GM21717 (cell line): ENCODE data around the gene STK10.

Experiments used
- ATAC-seq: cut with Tn5 transposase; IDR thresholded peaks from one replicate; pipeline ENCODE4 v1.9.1; 2021; ENCODE audit warnings: mild to moderate bottlenecking, moderate library complexity; ENCODE audit not compliant: unreplicated experiment

STK10 gene

DNA sequence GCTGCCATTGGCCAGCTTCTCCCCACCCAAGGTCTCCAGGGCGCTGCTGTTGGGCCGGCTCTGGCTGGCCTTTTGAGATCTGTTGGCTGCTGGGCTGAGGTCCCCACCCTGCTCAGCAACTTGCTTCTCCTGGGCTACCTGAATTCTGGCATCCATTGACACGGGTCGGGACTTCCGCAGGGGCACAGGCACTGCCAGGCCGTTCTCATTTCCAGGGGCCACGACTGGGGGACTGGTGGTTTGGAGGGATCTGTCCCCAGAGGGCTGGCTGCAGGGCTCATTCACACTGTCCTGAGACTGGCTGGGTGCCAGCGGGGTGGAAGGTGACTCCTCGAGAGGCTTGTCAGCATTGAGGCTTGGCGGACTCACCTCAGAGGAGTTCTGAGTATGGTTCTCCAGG lies 94.5 kb downstream of the STK10 start:
- no peak for ATAC-seq

DNA sequence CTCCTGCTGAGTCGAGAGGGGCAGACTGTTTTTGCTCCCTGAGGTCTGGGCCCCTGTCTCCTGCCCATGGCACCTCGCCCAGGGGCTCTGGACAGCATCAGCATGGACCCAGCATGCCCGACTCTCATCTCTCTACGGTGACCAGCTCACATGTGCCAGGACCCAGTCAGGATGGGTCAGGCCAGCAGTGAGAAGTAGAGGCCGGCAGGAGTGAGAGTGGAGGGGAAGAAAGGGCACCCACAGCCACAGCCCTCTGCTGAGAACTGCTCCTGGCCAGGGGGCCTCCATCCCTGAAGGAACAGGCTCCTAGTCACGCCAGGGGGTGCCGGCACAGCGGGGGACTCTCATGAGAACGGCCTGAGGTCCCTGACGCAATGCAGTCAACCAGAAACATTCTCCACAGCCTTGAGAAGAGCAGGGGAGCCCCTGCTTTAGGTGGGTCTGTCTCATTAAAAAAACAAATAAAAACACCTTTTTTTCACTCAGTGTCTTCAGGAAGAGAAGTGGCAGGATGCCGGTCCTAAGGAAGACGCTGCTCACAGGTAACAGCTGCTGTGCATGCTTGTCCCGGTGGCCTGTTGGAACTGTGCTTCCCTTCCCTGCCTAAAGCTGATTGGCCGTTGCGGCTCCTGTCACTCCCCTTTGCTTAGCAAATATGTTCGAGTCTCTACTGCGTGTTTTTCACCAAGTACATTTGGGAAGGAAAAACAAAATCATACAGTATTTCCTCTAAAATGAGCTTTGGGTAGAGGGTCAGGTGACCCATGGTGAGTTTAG lies 95.9 kb downstream of the STK10 start:
- no peak for ATAC-seq

DNA sequence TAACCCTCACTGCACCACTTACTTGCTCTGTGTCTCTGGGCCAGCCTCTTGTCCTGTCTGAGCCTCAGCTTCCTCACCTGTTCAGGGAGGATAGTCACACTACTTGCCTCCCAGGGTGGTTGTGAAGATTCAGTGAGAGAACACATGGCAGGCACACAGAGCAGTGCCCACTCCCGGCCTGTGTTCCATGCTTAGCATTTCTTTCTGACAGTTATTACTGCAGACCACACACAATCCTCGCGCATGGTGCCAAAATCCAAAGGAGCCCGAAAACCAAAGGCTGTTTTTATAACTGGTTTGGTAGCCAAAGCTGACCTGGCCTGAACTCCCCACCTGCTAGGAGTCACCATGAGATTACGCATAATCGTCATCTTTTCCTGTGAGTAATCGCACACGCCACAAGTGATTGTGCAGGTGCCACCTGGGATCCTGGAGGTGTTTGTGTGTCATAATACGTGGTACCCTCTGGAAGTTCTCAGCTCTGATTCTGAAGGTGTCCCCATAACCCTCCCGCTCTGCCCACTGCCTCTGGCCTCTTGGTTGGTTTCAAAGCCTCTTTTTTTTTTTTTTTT lies 97.0 kb downstream of the STK10 start:
- ATAC-seq = no peak

DNA sequence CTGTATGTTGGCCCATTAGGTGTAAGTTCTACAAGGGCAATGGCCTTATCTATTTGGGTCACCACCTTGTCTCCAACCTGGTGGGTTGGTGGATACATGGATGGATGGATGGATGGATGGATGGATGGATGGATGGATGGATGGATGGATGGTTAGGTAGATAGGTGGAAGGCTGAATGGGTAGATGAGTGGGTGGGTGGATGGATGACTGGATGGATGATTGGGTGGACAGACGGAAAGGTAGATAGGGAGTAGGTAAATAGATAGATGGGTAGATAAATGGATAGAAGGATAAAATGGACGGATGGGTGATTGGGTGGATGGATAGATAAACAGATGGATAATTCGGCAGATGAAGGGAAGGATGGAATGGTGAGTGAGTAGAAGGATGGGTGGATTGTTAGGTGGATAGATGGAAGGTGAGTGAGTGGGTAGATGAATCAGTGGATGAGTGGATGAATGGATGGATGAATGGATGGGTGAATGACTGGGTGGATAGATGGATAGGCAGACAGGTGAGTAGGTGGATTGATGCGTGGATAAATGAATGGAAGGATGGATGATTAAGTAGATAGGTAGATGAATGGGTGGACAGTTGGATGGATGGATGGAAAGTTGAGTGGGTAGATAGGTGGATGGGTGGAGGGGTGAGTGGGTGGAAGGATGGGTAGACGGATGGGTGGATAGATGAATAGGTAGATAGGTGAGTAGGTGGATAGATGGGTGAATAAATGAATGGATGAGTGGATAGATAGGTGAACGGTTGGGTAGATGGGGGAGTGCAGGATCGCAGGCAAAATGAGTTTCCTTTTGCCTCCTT lies 98.5 kb downstream of the STK10 start:
- no peak for ATAC-seq

DNA sequence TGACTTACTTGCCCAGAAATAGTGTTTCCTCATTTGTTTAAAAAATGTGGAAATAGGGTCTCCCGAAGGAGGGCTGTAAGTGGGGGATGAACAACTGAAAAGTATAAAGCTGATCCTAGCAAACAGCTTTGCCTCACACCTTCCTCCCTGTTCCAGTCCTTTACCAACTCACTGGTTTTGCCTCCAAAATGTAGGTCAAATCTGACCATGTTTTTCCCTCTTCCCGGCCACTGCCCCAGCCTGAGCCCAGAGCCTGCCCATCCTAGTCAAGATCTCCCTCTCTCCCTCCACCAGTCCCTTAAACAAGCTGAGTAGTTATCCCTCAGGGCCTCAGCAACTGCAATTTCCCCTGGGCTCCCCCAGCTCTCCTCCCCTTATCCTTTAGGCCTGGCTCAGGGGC lies 99.2 kb downstream of the STK10 start:
- no peak for ATAC-seq

DNA sequence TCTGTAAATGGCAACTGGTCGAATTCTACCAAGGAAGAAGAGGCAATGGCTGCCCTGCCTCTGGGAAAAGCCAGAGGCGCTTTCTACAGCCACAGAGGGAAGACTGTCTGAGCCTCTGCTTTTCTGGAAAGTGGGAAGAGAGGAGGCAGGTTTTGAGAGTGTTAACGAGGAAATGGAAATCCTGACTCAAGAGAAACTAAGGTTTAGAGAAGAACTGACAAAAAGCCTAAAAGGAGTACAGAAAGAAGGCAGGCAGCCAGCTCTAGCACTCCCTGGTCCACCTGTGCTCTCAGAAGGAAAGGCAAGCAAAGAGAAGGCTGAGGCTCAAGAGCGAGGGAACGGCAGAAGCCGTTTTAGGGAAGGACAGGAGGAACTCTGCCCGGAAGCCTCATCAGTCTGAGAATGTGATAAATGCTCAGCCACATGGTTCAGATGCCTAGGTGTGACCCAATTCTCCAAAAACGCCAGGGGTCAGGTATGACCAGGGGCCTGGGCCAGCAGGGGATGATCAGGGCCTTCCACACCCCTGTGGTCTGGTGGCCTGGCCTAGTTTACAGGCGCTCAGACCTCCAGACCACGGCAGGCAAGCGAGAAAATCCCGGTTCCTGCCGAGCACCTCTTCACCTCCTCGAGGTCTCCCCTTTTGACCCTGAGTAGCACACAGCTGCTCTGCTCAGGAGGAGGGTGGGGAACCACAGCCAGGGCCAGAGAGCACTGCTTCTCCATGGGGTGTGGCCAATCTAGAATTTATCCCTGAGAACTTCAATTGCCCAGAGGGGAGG lies 101.6 kb downstream of the STK10 start:
- ATAC-seq = no peak

DNA sequence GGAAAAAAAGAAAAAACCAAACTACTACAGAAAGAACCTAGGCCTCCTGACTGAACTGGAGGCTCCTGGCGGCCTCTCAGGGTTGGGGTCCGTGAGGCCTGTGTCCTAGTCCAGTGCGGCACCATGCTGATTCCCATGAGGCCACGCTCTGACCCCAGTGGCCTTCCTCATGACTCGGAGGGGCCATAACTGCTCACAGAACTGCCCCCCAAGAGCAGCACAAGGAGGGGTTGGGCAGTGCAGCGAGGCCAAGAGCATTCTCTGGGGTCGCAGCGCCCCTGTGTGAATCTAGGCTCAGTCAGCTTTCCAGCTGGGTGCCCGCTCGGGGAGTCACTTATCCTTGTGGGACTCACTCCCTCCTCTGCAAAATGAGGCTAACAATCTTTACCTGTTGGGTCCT lies 102.3 kb downstream of the STK10 start:
- ATAC-seq = no peak

DNA sequence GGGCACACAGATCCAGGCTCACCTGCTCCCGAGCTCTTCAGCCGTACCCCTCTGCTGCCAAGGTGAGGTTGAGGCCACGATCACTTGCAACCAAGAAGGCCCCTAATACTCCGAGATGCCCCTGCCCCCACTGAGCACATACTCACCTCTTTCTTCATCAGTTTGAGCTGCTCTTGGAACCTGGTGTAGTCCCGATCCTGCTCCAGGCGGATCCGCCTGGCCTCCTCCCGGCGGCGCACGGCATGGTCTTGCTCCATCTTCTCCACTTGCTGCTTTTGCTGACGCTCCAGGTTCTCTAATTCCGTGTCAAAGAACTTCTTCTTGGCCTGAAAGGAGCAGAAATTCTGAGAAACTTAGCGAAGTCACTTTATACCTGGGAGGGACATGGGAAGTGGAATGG lies 105.8 kb downstream of the STK10 start:
- no peak for ATAC-seq

DNA sequence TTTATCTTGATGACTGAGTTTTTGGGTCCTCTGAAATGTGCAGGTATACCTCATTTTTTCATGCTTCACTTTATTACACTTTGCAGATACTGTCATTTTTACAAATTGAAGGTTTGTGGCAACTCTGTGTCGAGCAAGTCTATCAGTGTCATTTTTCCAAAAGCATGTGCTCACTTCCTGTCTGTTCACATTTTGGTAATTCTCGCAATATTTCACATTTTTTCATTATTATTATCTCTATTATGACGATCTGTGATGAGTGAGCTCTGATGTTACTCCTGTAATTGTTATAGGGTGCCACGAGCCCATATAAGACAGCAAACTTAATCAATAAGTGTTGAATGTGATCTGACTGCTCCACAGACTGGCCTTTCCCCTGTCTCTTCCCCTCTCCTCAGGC lies 108.1 kb downstream of the STK10 start:
- no peak for ATAC-seq

DNA sequence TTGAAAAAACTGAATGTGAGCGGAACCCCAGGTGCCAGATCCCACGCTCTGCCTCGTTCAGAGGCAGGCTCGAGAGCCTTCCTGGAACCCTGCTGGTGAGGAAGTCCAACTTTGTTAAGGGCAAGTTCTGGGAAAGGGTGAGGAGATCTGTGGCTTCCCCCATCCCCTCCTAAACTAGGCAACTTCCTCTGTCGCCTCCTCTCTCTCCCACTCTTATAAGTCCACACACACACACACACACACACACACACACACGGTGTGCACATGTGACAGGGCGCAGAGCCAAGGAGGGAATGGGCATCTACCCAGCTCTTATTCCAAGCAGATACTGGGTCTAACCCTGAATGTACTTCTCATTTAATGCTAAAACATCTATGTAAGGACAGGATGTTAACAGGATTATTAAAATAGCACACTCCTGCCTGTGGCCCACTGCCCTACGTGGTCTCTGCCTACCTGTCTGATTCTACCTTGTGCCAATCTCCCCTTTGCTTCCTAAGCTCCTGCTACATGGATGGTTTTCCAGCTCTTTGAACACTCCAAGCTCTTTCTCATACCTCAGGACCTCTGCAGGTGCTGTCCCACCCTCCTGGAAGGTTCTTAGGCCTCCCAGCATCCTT lies 109.2 kb downstream of the STK10 start:
- no peak for ATAC-seq

DNA sequence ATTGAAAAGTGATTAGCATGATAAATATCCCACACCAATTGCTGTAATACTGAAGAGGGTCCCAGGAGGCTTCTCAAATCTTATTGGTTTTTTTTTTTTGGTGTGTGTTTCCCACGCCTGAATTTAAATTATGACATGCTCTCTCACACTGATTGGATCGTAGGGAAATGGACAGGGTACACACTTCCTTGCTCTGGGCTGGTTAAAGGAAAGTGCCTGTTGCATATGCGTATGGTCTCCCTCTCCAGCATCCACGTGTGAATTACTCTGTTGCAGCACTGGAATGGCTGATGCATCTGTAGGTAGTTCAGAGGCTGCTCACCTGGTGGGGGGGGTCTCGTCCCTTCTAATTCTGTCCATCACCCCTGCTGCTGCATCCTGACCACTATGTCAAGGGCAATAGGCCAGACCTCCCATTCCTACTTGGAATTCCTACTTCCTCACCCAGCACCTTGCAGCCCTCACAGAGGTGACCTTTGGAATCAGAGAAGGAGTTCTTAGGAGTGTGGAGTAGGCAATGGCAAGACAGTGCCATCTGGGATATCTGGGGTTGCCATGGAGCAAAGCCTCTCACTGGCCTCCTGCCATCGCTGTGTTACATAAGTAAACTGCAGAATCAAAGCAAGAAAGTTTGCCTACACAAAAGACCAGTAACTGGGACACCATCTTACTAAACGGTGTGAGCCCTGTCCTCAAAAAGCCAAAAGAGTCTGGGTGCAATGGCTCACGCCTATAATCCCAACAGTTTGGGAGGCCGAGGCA lies 110.2 kb downstream of the STK10 start:
- ATAC-seq = no peak

DNA sequence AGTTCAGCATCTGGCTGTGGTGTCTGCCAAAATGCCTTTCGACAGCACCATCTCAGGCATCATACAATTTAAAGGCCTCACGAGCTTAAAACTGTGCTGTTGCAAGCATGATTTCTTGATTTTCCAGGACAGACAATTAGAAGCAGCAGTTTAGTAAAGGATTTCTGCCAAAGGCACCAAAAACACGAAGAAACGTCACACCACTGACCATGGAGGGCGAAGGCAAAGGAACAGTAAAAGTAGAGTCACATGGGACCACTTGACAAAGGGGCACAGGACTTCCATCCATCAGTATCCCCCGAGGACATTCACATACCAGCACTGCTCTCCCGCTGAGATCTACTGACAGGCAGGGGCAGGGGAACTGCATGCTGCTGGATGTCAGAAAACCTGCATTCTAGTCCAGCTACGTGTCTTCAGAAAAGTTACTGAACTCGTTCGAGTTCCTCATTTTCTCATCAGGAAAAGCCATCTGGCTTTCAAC lies 111.2 kb downstream of the STK10 start:
- ATAC-seq = no peak

DNA sequence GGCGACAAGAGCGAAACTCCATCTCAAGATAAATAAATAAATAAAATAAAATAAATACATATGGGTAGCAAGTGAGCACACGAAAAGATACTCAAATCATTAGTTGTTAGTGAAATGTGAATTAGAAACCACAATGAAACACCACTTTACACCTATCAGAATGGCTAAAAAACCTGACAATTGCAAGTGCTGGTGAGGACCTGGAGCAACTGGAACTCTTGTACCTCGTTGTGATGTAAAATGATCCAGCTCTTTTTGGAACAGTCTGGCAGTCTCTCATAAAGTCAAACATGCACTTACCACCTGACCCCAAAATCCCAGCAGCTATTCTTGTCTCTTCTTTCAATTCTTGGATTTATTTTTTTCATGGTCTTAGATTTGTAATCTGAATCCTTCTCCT lies 112.4 kb downstream of the STK10 start:
- ATAC-seq = no peak

DNA sequence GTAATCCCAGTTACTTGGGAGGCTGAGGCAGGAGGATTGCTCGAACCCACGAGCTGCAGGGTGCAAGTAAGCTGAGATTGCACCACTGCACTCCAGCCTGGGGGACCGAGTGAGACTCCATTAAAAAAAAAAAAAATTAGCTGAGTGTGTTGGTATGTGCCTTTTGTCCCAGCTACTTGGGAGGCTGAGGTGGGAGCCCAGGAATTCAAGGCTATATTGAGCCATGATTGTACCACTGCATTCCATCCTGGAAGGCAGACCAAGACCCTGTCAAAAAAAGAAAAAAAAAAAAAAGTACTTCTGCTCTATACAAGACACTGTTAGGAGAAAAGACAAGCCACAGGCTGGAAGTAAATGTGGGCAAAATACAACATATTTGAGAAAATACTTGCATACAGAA lies 113.1 kb downstream of the STK10 start:
- ATAC-seq = no peak

DNA sequence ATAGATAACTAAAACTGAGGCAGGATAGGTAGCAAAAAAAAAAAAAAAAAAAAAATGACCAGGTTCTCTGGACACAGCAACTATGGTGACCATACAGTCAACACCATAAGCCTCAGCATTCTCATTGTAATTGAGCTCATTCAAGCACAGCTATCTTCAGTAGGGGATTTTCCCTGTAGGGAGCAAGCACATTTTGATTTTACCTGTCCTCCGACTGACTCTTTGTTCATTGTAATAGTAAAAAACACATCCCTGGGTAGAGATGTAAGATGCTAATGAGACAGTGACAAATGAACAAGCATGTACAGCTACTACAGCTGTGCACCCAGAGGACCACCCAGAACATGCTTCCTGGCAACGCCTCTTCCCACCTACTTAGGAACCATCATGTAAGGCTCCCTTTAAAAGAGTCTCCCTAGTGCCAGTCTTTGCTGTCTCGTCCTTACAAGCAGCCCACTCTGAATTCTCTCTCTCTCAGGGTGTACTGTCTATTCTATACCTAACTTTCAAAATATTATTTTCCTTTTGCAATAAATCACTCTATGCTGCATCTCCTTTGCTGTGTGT lies 116.6 kb downstream of the STK10 start:
- ATAC-seq = no peak

DNA sequence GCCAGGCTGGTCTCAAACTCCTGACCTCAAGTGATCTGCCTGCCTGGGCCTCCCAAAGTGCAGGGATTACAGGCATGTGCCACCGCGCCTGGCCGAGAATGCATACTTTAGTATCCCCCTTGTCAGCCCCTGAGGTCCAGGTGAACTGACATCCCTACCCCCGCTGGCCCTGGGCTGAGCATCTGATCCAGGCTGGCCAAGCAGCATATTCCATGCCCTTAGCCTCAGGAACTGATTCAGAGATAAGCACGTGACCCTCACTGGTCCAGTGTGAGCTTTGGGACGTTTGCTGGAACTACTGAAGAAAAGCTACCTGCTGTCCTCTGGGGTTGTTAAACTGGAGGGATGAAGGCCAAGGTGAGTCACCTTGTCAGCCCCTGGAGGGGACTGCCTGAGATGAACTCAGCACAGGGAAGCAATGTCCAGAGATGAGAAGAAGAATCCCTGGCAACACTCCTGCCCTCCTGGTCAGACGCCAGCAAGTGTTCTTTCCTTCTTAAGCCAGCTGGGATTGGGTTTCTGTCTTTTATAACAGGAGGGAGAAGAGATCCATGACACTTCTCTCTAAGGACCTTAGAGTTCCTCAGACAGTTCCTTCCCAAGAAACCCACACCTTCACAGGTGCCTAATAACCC lies 122.5 kb downstream of the STK10 start:
- no peak for ATAC-seq

DNA sequence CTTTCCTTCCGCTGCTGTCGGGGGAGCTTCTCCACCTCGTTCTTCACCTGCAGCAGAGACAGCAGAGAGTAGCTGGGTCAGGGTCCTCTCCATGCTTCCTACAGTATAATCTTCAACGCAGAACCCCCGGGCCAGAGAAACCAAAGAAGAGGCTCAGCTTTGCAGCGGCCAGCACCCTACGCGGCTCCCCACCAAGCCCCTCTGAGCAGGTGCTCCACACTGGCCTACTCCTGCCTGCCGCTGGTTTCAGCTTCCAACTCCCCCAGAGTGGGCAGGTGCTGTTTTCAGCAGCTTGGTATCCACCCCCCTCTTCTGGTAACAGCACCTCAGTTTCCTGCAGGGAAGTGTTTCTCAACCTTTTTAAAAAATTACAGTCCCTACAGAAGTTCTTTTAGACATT lies 123.3 kb downstream of the STK10 start:
- no peak for ATAC-seq

DNA sequence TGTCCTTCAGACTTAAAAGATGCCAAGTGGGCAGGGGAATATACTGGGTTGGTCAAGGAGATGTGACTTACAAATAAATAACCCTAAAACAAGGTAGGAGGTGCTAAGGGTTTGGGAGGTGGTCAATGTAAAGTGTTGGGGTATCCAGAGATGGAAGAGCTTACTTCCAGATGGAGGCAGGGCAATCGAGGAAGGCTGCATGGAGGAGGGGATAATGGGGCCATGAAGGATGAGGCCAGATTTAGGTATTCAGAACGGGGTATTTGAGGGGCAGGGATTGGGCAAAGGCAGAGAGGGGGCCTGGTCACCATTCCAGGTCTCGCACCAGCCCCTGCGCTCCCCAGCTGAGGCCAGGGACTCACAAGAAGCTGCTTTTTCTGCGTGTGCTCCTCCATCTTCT lies 123.7 kb downstream of the STK10 start:
- ATAC-seq = no peak
